ENCODE results near the gene ROR2. TPM values are rescaled to one million over a fixed set of nuclear protein-coding genes. Genes with fewer than 3 reads are reported as not detected.

ROR2 gene
- polyA plus RNA-seq, 3 donors, result not detected

DNA sequence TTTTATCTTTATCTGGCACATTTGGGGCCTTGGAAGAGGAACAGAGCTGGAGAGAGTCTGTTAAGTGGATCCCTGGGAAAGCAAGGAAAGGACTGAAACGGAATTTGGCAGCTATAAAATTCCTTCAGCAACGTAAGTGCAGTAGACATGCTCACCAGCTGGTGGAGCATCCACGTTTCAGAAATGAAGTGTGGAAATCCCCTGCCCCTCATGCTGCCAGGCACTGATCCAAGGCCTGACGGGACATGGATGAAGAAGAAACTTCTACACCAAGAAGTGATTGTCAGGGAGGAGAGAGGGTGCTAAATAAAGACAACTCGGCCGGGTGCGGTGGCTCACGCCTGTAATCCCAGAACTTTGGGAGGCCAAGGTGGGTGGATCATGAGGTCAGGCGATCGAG, 209.3 kb downstream of the ROR2 start:
- Mint-ChIP-seq H3K4me3 (no peak overlapping the region), H3K27me3 (ENCODE audit: low read depth in 3 of 3) (peaks cover 2 to 3% (median 3%) of the 10 kb centered on the region in 3 donors), H3K27ac (no peak overlapping the region), H3K9me3 (peaks cover 0 to 3% (median 0%) of the 10 kb centered on the region in 7 donors), H3K4me1 (no peaks in the 10 kb centered on the region), H3K36me3 (no peaks in the 10 kb centered on the region)
- Histone ChIP-seq H3K27me3 (ENCODE audit: control insufficient read depth in 2 of 2, insufficient read depth in 2 of 2, low read length in 2 of 2) (no peaks in the 10 kb centered on the region), H3K4me3 (replicated peaks in 1 of 3; ENCODE audit: low read depth in 2 of 3, low read length in 3 of 3) (no peak overlapping the region), H3K9me3 (replicated peaks in 1 of 2; ENCODE audit: control insufficient read depth in 1 of 2, insufficient read depth in 1 of 2, low read length in 2 of 2) (no peaks in the 10 kb centered on the region), H3K4me2 (replicated peaks; ENCODE audit: extremely low read depth, low read length, poor library complexity, severe bottlenecking) (no peak overlapping the region), H4K20me1 (ENCODE audit: insufficient read depth, low read length) (no peaks in the 10 kb centered on the region), H3K9ac (ENCODE audit: insufficient read depth, low read length, poor library complexity, severe bottlenecking) (no peak overlapping the region), H3K27ac (ENCODE audit: low read depth in 1 of 2, low read length in 2 of 2) (no peak overlapping the region), H3K36me3 (replicated peaks in 1 of 2; ENCODE audit: control insufficient read depth in 1 of 2, insufficient read depth in 2 of 2, low read length in 2 of 2) (no peaks in the 10 kb centered on the region), H3K79me2 (ENCODE audit: insufficient read depth, low read length) (no peaks in the 10 kb centered on the region), H3K4me1 (ENCODE audit: control insufficient read depth in 1 of 2, insufficient read depth in 2 of 2, low read length in 2 of 2) (no peaks in the 10 kb centered on the region), H2AFZ (ENCODE audit: insufficient read depth, low read depth, low read length, poor library complexity, severe bottlenecking) (no peak overlapping the region)
- TF ChIP-seq, protein P1, sequence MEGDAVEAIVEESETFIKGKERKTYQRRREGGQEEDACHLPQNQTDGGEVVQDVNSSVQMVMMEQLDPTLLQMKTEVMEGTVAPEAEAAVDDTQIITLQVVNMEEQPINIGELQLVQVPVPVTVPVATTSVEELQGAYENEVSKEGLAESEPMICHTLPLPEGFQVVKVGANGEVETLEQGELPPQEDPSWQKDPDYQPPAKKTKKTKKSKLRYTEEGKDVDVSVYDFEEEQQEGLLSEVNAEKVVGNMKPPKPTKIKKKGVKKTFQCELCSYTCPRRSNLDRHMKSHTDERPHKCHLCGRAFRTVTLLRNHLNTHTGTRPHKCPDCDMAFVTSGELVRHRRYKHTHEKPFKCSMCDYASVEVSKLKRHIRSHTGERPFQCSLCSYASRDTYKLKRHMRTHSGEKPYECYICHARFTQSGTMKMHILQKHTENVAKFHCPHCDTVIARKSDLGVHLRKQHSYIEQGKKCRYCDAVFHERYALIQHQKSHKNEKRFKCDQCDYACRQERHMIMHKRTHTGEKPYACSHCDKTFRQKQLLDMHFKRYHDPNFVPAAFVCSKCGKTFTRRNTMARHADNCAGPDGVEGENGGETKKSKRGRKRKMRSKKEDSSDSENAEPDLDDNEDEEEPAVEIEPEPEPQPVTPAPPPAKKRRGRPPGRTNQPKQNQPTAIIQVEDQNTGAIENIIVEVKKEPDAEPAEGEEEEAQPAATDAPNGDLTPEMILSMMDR (IDR thresholded peaks at IDR 0.05), result no peak
- intact Hi-C loops (cut with micrococcal nuclease), result no loop called here
- no peak for DNase-seq
- WGBS (ENCODE audit: insufficient coverage), result 100% methylated on average over 2 of the region's 10 CpGs

DNA sequence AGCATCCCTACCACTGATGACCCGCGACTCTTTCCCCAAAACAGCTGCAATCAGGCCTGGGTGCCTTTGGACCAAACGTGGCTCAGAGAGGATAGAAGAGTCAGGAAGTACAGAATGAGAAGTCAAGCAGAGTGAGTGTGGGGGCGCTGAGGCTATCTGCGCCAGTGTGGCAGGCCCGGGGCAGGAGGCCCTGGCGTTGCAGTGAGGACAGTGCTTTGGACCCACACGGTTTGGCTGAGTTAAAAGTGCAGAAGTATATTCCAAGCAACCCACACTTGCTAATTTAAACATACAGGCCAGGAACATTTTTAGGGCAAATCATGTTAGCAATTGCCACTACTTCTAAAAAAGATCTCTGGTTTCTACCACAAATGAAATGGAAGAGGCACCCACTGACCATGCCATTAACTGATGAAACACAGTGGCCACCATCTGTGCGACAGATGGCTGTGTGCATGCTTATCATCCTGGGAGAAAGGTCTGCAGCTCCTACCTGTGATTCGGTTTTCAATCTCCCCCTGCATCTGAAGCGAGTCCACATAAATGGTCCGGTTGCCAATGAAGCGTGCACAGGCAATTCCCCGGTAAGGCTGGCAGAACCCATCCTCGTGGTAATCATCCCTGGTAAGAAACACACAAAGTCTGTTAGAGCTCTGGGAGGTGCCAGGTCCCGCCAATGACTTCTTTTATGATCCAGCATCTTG, 213.0 kb downstream of the ROR2 start:
- Histone ChIP-seq H3K9me3 (replicated peaks in 1 of 2; ENCODE audit: control insufficient read depth in 1 of 2, insufficient read depth in 1 of 2, low read length in 2 of 2) (no peaks in the 10 kb centered on the region), H3K9ac (ENCODE audit: insufficient read depth, low read length, poor library complexity, severe bottlenecking) (no peak overlapping the region), H3K36me3 (replicated peaks in 1 of 2; ENCODE audit: control insufficient read depth in 1 of 2, insufficient read depth in 2 of 2, low read length in 2 of 2) (no peaks in the 10 kb centered on the region), H3K4me3 (replicated peaks in 1 of 3; ENCODE audit: low read depth in 2 of 3, low read length in 3 of 3) (no peak overlapping the region), H3K27me3 (ENCODE audit: control insufficient read depth in 2 of 2, insufficient read depth in 2 of 2, low read length in 2 of 2) (no peaks in the 10 kb centered on the region), H3K27ac (ENCODE audit: low read depth in 1 of 2, low read length in 2 of 2) (no peak overlapping the region), H4K20me1 (ENCODE audit: insufficient read depth, low read length) (no peaks in the 10 kb centered on the region), H3K4me2 (replicated peaks; ENCODE audit: extremely low read depth, low read length, poor library complexity, severe bottlenecking) (no peak overlapping the region), H3K4me1 (ENCODE audit: control insufficient read depth in 1 of 2, insufficient read depth in 2 of 2, low read length in 2 of 2) (no peaks in the 10 kb centered on the region), H3K79me2 (ENCODE audit: insufficient read depth, low read length) (no peaks in the 10 kb centered on the region), H2AFZ (ENCODE audit: insufficient read depth, low read depth, low read length, poor library complexity, severe bottlenecking) (no peak overlapping the region)
- H3K9me3 Mint-ChIP-seq, result peaks cover 0 to 3% (median 0%) of the 10 kb centered on the region in 7 donors
- TF ChIP-seq, protein P1 (IDR thresholded peaks at IDR 0.05), result no peak
- intact Hi-C loops (cut with micrococcal nuclease), result no loop called here
- no peaks in the 10 kb centered on the region for H3K36me3 Mint-ChIP-seq
- no peak overlapping the region for H3K27ac Mint-ChIP-seq
- no peak overlapping the region for H3K4me3 Mint-ChIP-seq
- H3K27me3 Mint-ChIP-seq (ENCODE audit: low read depth in 3 of 3), result peaks cover 2 to 3% (median 2%) of the 10 kb centered on the region in 3 donors
- 87% methylated on average over 11 of the region's 16 CpGs for WGBS (ENCODE audit: insufficient coverage)
- DNase-seq, result no peak
- no peaks in the 10 kb centered on the region for H3K4me1 Mint-ChIP-seq
